GM21529 (cell line): ENCODE measurements around the gene CDK14.
A peak's percentile ranks its signal among the peaks of the same experiment; 100 is the strongest.

Experiments used
- ATAC-seq: cut with Tn5 transposase; IDR thresholded peaks from one replicate; pipeline ENCODE4 v1.9.1; 2021; ENCODE audit not compliant: unreplicated experiment

The CDK14 gene

DNA sequence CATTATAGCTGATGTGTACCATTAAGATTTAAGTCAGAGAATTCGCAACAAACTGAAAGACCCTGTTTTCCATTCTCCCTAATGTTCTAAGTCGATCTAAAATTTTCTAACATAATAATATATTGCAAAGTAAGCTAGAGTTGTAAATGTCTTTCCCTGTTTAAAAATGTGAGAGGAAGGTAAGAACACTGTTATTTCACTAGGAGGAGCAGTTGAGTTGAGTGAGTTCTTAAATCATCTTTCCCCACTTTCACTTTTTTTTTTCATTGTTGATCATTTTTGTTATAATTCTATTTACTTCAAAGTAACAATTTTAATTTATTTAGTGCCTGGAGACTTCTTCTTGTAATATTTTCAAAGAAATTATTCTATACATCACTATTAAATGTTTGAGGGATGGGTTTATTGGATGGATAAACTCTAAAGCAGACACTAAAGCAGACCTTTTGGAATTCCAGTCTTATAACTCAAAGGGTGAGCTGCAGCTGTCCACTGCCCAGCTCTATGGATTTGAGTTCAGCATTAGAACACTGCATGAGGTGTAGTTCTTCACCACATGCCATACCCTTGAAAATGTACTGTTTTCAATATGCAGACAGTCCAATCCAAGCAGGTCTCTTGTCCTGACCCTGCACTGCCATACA, 486.9 kb downstream of the CDK14 start:
- ATAC-seq: peak; percentile 45

DNA sequence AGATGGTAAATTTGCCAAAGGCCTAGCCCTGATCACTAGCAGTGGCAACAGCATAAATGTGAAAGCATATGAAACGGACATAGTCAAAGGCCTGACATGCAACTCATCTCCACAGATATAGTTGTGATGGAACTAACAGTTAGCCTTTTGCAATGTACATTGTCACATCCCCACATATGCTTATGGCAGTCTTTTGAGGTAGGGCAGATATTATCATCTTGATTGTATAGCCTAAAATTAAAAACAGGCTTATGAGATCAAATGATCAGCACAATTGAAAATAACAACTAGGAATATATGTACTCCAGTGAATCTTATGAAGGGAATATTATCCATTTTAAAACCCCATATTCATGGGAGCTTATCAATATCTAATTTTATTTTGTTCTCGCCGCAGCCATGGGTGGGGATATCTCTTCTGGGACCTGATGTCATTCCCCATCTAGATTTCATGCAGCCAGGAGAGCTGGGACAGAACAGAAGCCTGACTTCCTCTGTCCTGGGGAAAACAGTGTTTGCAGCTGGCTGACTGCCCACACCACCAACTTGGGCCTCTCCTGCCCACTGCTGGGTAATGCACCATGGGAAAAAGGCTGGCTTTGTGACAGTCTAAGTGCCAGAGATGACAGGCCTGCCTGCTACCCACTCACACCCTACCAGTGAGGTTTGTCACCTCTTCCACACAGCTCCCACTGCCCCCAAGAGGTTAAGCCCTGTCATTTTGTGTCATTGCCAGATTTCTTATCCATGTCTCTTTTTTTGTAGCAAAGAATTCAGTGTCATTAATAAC, 487.9 kb downstream of the CDK14 start:
- ATAC-seq: no peak

DNA sequence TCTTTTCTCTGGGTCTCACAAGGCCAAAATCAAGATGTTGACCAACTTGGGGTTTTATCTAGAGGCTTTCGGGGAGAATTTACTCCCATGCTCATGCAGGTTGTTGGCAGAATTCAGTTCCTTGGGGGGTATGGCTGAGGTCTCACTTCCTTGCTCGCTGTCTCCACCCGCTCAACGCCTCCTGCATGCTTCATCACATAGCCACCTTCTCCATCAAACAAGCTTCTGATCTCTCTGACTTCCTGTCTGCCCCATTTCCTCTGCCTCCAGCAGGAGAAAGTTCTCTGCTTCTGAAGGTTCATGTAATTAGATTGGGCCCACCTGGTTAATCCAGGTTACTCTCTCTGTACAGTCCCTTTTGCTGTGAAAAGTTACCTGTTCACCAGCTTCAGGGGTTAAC, 489.1 kb downstream of the CDK14 start:
- ATAC-seq: no peak

DNA sequence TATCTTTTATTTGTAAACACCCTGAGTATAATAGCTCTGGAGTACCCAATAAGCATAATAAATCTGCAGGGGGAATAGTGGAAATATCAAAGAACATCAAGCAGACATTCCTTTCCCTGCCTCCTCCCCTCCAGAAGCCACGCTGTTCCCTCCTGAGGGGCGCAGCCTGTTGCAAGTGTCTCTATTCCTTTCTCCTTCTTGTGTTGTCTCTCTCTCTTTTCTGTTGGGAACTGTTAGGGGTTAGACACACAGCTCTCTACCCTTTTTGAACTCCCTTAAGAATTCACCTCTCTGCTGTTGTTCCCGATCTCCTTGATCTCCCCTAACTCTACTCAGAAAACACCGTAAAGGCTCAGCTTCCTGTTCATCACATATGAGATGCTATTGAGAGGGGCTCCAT, 490.1 kb downstream of the CDK14 start:
- no peak for ATAC-seq

- ATAC-seq: no peak
Observed at GRCh38 chr7:91088156-91088555, 492.0 kb downstream of the CDK14 start.

DNA sequence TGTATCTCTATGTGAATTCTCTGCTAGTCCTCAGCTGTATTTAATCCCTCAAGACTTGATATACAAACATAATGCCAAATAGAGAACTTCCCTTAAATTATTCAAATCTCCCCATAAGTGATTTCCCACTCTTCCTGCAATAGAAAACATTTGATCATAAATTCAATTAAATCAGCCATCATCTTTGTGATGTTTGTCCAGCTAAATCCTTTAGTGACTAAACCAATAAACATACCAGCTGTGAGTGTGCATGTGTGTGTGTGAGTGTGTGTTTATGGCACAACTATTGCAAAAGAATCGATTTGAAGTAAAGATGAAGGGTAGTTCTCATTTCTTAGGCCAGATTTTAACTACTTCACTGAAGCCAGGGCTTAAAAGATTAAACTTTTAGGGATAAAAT, 492.6 kb downstream of the CDK14 start:
- ATAC-seq: no peak

GRCh38 chr7:91089382-91089963, 493.4 kb downstream of the CDK14 start:
- peak; percentile 73 for ATAC-seq

DNA sequence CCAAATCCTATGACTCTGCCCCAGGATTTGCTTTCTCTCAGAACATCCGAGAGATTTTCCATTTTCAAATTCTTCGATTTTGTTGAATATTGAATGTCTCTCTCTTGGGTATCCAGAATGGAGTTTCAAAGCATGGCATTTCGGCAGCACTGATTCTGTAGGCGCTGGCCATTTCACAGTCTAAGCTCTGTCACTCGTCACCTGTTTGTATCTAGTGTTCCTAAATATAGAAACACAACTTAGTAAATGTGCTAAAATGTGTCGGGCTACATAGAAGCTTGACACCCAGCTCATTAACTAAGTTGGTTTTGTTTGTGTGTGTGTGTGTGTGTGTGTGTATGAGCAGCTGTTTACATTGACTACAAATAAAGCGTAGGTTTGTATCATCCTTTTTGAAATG, 494.6 kb downstream of the CDK14 start:
- ATAC-seq: no peak

DNA sequence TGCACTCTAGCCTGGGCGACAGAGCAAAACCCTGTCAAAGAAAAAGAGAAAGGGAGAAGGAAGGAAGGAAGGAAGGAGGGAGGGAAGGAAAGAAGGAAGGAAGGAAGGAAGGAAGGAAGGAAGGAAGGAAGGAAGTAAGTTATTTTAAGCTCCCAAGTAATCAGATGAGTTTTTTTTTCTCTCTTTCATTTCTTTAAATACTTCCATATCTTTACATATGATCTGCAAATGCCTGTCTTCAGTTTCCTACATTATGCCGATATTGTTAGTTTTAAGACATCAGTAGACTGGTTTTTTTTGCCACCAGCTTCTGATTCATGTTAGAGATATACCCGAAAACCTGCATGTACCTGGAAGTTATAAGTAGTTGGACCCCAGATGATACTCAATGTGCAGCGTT, 495.5 kb downstream of the CDK14 start:
- ATAC-seq: no peak

- ATAC-seq: no peak
Observed at GRCh38 chr7:91093181-91093580, 497.1 kb downstream of the CDK14 start.

DNA sequence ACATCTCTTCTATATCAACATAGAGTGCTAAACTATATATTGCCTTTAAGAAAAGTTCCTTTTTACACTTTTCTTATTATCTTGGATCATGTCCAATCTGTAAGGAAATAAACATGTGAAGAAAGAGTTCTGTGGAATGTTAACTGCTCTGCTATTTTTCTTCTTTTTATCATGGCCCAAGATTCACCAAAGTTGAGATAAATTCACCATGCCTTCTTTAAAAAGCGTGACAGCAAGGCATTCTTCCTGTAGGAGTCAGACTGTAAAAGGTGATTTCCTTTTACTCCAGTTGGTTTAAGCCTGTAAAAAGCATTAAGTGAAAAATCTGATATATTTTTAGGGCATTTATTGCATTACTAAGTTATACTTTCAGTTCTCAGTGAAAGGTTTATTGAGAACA, 502.4 kb downstream of the CDK14 start:
- no peak for ATAC-seq

GRCh38 chr7:91103363-91103762, 507.2 kb downstream of the CDK14 start:
- no peak for ATAC-seq

GRCh38 chr7:91107460-91107859, 511.3 kb downstream of the CDK14 start:
- ATAC-seq: no peak

GRCh38 chr7:91109200-91109599, 513.1 kb downstream of the CDK14 start:
- no peak for ATAC-seq

GRCh38 chr7:91112902-91113341, 516.8 kb downstream of the CDK14 start:
- ATAC-seq: peak; percentile 56

DNA sequence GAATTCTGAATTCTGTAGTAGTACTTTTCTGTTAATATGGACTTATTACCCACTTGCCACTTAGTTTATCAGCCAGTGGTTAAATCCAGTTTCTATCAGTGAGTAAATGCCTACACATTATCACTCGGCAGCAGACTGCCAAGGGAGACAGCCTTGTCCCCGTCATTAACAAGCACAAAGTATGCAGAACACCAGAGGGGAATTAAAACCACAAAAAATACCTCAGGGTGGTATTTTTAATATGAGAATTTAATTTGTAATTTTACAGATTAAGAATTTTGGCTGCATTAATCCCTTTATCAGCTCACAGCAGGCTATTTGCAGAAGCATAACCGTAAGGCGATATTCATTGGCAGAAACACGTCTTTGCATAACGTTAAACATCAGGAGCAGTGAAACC, 518.1 kb downstream of the CDK14 start:
- no peak for ATAC-seq

GRCh38 chr7:91126762-91127161, 530.6 kb downstream of the CDK14 start:
- no peak for ATAC-seq

GRCh38 chr7:91127325-91127724, 531.2 kb downstream of the CDK14 start:
- no peak for ATAC-seq

DNA sequence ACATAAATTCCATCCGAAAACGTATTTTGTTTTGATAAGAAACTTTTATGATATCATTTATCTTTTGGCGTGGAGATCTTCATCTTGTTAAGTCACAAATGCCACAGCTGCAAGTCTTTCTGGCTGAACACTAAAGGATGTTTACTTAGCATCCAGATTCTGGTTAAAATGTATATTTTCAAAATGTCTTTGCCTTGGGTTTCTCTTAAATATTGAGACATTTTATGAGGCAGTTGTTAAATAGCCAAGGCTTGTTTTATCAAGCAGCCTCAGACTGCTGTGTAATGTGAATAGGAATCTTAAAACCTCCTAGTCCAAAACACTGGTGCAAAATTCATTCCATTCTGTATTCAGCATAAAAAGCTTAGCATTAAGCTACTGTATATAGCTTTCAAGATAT, 531.8 kb downstream of the CDK14 start:
- ATAC-seq: no peak

DNA sequence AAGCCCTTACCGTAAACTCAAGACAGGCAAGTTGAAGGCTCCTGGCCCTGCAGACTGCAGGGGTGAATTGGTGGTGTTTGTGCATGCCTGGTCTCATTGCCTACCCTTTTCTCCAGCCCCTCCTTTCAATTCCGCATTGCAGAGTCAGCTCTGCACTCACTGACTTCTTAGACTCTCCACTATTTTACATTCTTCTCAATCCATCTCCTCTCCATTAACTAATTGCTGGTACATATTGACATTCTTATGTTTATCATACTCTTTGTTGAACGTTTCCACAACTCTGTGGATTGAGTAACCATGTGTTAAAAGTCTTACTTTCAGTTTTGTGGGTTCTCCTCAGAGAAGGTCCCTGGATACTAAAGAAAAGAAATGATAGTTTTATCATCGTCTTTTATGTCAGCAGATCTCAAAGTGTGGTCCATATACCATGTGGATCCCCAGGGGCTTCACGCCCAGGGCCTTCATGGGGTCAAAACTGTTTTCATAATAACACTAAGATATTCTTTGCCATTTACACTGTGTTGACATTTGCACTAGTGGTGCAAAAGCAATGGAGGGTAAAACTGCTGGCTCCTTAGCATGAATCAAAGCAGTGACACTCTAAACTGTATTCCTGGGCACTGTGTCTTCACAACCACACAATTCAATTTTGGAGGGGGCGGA, 532.7 kb downstream of the CDK14 start:
- no peak for ATAC-seq

DNA sequence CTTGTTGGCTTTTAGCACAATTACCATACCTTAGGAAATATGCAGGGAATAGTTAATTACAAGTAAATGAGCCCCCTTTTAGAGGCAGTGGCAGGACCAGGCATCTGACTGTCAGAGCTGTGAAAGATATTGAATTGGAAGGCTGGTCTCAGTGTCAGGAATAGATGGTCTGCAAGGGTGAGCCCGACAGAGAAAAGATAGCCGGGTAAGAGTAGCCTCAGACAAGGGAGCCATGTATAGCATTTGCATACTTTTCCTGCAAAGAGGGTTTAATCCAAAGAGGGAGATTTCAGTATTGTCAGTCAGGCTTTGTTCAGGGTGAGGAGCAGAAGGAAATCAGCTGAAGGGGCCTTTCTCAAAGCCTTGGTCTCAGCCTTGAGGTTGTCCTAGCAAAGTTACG, 539.2 kb downstream of the CDK14 start:
- ATAC-seq: no peak
